ENCODE results near the gene GALNT2. TPM values are rescaled to one million over a fixed set of nuclear protein-coding genes. Genes with fewer than 3 reads are reported as not detected.

GALNT2 gene
- total and polyA plus RNA-seq, 9 of the 15 experiments (the other 6 are each of a cell fraction or from before 2014, with no cell fraction given) = 1.6 to 106 (median 51.9) TPM

GRCh38 chr1:230150615-230151014, 83.6 kb downstream of the GALNT2 start (continued):
- TF ChIP-seq ZBTB33 (CRISPR knock-in tag; IDR thresholded peaks at IDR 0.05) = peak; percentile 86
- TF ChIP-seq ZZZ3 (IDR thresholded peaks at IDR 0.05) = no peak
- peak in 1 of 2 experiments; percentile 9; a peak in 1 of 4 replicates for TF ChIP-seq ZNF639 (CRISPR knock-in tag; conservative IDR thresholded peaks at IDR 0.05 in 1 of 2, IDR thresholded peaks at IDR 0.05 in 1 of 2)
- TF ChIP-seq SIN3B (IDR thresholded peaks at IDR 0.05; ENCODE audit: low read depth) = no peak

GRCh38 chr1:230151924-230152468, 85.0 kb downstream of the GALNT2 start:
- Histone ChIP-seq H3K27ac (ENCODE audit: extremely low read depth, low read depth, low read length) (no peak overlapping the region), H3K9me3 (replicated peaks; ENCODE audit: control insufficient read depth, insufficient read depth, low read depth, low read length) (no peaks in the 10 kb centered on the region), H2AFZ (ENCODE audit: low read depth, low read length) (no peak overlapping the region), H3K36me3 (ENCODE audit: control insufficient read depth, insufficient read depth, low read length) (peaks cover 6% of the 10 kb centered on the region; the same call in 1 of the 3 replicates), H3K4me2 (ENCODE audit: insufficient read depth, low read length) (no peak overlapping the region), H3K4me1 (replicated peaks in 1 of 2; ENCODE audit: control insufficient read depth in 2 of 2, insufficient read depth in 2 of 2, low read length in 2 of 2) (peaks cover 74 to 88% of the 10 kb centered on the region in 2 experiments), H3K79me2 (ENCODE audit: control insufficient read depth, insufficient read depth, low read length) (peaks cover 98% of the 10 kb centered on the region), H3K9me1 (ENCODE audit: control insufficient read depth, insufficient read depth, low read length) (no peaks in the 10 kb centered on the region), H4K20me1 (replicated peaks; ENCODE audit: control insufficient read depth, insufficient read depth, low read length) (no peaks in the 10 kb centered on the region), H3K27me3 (ENCODE audit: control insufficient read depth in 2 of 2, insufficient read depth in 2 of 2, low read length in 2 of 2) (no peaks in the 10 kb centered on the region), H3K4me3 (no peak overlapping the region), H3K9ac (ENCODE audit: insufficient read depth in 1 of 2, low read depth in 2 of 2, low read length in 2 of 2) (no peak overlapping the region)
- intact Hi-C loops (cut with micrococcal nuclease) = loop anchor here (10.0 kb wide), 1 partner anchor 597 kb away; the partner anchor contains the start of gene ABCB10
- whole genome bisulfite sequencing (ENCODE audit: insufficient coverage, low coverage, missing lambda C conversion rate) = 61% methylated on average over 7 of the region's 7 CpGs
- no TSS peak for BruUV-seq (replicated peaks)
- ChIA-PET CTCF (ENCODE audit: low intra/inter-chr PET ratio) (no interaction called here), POLR2A (interaction anchor here (0.6 to 1.5 kb wide), 3 partner anchors 14 to 431 kb away, joined by 3 read pairs; no protein-coding TSS in a partner anchor)
- in situ Hi-C loops (cut with MboI) = no loop called here
- FAIRE-seq (no peak), DNase-seq (ENCODE audit: extremely low read depth in 1 of 4, low spot score in 3 of 4) (no peak), ATAC-seq (no peak)
- TF ChIP-seq HNRNPUL1 (IDR thresholded peaks at IDR 0.05; ENCODE audit: low read length) = no peak
- no peak for TF ChIP-seq SMAD1 (IDR thresholded peaks at IDR 0.05; ENCODE audit: low read depth, low read length, partially characterized antibody)
- TF ChIP-seq KAT2B (IDR thresholded peaks at IDR 0.05; ENCODE audit: low read depth, low read length) = no peak
- TF ChIP-seq JUN (IDR thresholded peaks at IDR 0.05; ENCODE audit: borderline replicate concordance, low read depth, low read length) = no peak
- TF ChIP-seq JUN (CRISPR knock-in tag; IDR thresholded peaks at IDR 0.05; ENCODE audit: borderline replicate concordance) = no peak
- no peak for TF ChIP-seq EZH2 (IDR thresholded peaks at IDR 0.05; ENCODE audit: borderline replicate concordance, low read depth, low read length)
- TF ChIP-seq POLR3G (IDR thresholded peaks at IDR 0.05; ENCODE audit: extremely low read depth, insufficient read length, insufficient replicate concordance) = no peak
- no peak for TF ChIP-seq ZNF224 (CRISPR knock-in tag; IDR thresholded peaks at IDR 0.05)
- TF ChIP-seq U2AF1 (optimal IDR thresholded peaks at IDR 0.05; ENCODE audit: low read depth, low read length) = no peak
- no peak for TF ChIP-seq SMARCB1 (IDR thresholded peaks at IDR 0.05; ENCODE audit: insufficient read length, low read depth)
- TF ChIP-seq ARHGAP35 (IDR thresholded peaks at IDR 0.05; ENCODE audit: partially characterized antibody) = no peak

Measured in K562 (cell line).